IMR-90 (cell line): ENCODE results near the gene DSCAML1. TPM values are rescaled to one million over a fixed set of nuclear protein-coding genes. Genes with fewer than 3 reads are reported as not detected.

ENCODE experiments used
- ATAC-seq: fragments of 200-7000 bp; cut with Tn5 transposase; 2 replicates; pipeline ENCODE4 v1.9.1; 2020; ENCODE audit warnings: low read depth, mild to moderate bottlenecking, moderate library complexity
- BruUV-seq: library from RNA; stranded (reverse); fragments of 400-500 nt; replicated peaks from 2 replicates; lab custom pipeline; 2021; lab: Mats Ljungman, UMichigan
- CTCF ChIA-PET: fragments of 300-600 bp; formaldehyde crosslinking; extraction: SDS; loops from one replicate; lab custom pipeline; 2021; ENCODE audit warnings: antibody characterized with exemption; lab: Yijun Ruan, JAX
- POLR2A ChIA-PET: fragments of 300-600 bp; sonication (Branson Sonifier 250); formaldehyde crosslinking; loops from one replicate; lab custom pipeline; 2022; ENCODE audit warnings: antibody characterized with exemption; ENCODE audit not compliant: unreplicated experiment; lab: Charles Lee
- DNase-seq: peaks from one replicate; pipeline ENCODE4 v3.0.0; 2013
- H2AFZ ChIP-seq: replicated peaks from 2 replicates; pipeline ENCODE3; 2013; ENCODE audit warnings: low read length, mild to moderate bottlenecking; ENCODE audit not compliant: poor library complexity
- H2AK5ac ChIP-seq: 2 replicates; pipeline ENCODE4 v1.6.1; 2013; ENCODE audit warnings: low read depth, low read length, inconsistent platforms
- H2AK9ac ChIP-seq: replicated peaks from 2 replicates; pipeline ENCODE3; 2013; ENCODE audit warnings: mild to moderate bottlenecking, low read depth, low read length, moderate library complexity; ENCODE audit not compliant: poor library complexity
- H2BK120ac ChIP-seq: 2 replicates; pipeline ENCODE4 v1.6.1; 2013; ENCODE audit warnings: low read depth, low read length, inconsistent platforms
- H2BK15ac ChIP-seq: 3 replicates; pipeline ENCODE4 v1.6.1; 2013; ENCODE audit warnings: low read depth, low read length, inconsistent platforms
- H2BK20ac ChIP-seq: 2 replicates; pipeline ENCODE4 v1.6.1; 2013; ENCODE audit warnings: low read depth, mild to moderate bottlenecking, inconsistent platforms, low read length, moderate library complexity
- H2BK5ac ChIP-seq: 2 replicates; pipeline ENCODE4 v1.6.1; 2013; ENCODE audit warnings: mild to moderate bottlenecking, low read depth, low read length, inconsistent platforms; ENCODE audit not compliant: poor library complexity, severe bottlenecking
- H3K14ac ChIP-seq: replicated peaks from 2 replicates; pipeline ENCODE4 v1.6.1; 2013; ENCODE audit warnings: low read depth, low read length, inconsistent platforms
- H3K18ac ChIP-seq: 2 replicates; pipeline ENCODE4 v1.6.1; 2013; ENCODE audit warnings: low read depth, low read length, control low read depth
- H3K23ac ChIP-seq: 2 replicates; pipeline ENCODE4 v1.6.1; 2013; ENCODE audit warnings: low read depth, low read length, inconsistent platforms
- H3K27ac ChIP-seq: 2 replicates; pipeline ENCODE4 v1.5.1; 2013; ENCODE audit warnings: mild to moderate bottlenecking, control low read depth, low read length; ENCODE audit not compliant: insufficient read depth
- H3K27me3 ChIP-seq: 2 replicates; pipeline ENCODE4 v1.6.1; 2013; ENCODE audit warnings: low read length; ENCODE audit not compliant: control insufficient read depth, insufficient read depth
- H3K36me3 ChIP-seq: 2 replicates; pipeline ENCODE4 v1.6.1; 2013; ENCODE audit warnings: low read length, mixed read lengths; ENCODE audit not compliant: control insufficient read depth, insufficient read depth
- H3K4ac ChIP-seq: 2 replicates; pipeline ENCODE4 v1.6.1; 2013; ENCODE audit warnings: low read depth, low read length, inconsistent platforms
- H3K4me1 ChIP-seq: 2 replicates; pipeline ENCODE4 v1.6.1; 2013; ENCODE audit warnings: low read length, mixed read lengths; ENCODE audit not compliant: control insufficient read depth, insufficient read depth
- H3K4me2 ChIP-seq: 2 replicates; pipeline ENCODE4 v1.6.1; 2013; ENCODE audit warnings: low read depth, mild to moderate bottlenecking, control low read depth, low read length, moderate library complexity
- H3K4me3 ChIP-seq: 2 replicates; pipeline ENCODE4 v1.5.1; 2013; ENCODE audit warnings: low read depth, mild to moderate bottlenecking, control low read depth, low read length, moderate library complexity; ENCODE audit not compliant: insufficient read depth
- H3K56ac ChIP-seq: 2 replicates; pipeline ENCODE4 v1.6.1; 2013; ENCODE audit warnings: low read length, inconsistent platforms; ENCODE audit not compliant: insufficient read depth; ENCODE audit errors: extremely low read depth
- H3K79me1 ChIP-seq, 2 experiments: 2 replicates each; pipeline ENCODE4 v1.6.1; 2013; ENCODE audit warnings: low read length in 2 of 2, inconsistent platforms in 1 of 2, low read depth in 1 of 2
- H3K9ac ChIP-seq: 2 replicates; pipeline ENCODE4 v1.6.1; 2013; ENCODE audit warnings: low read depth, low read length, control low read depth
- H3K9me1 ChIP-seq: 2 replicates; pipeline ENCODE4 v1.6.1; 2013; ENCODE audit warnings: low read length, inconsistent platforms; ENCODE audit not compliant: insufficient read depth
- H3K9me3 ChIP-seq: 2 replicates; pipeline ENCODE4 v1.6.1; 2013; ENCODE audit warnings: low read length; ENCODE audit not compliant: control insufficient read depth, insufficient read depth
- H4K20me1 ChIP-seq: 2 replicates; pipeline ENCODE4 v1.6.1; 2013; ENCODE audit warnings: low read length, inconsistent platforms; ENCODE audit not compliant: insufficient read depth
- H4K5ac ChIP-seq: 2 replicates; pipeline ENCODE4 v1.6.1; 2013; ENCODE audit warnings: mild to moderate bottlenecking, low read depth, low read length, control low read depth
- H4K8ac ChIP-seq, 2 experiments: 2 replicates each; pipeline ENCODE4 v1.6.1; 2013; ENCODE audit warnings: low read depth in 2 of 2, low read length in 2 of 2, control low read depth in 1 of 2, inconsistent platforms in 1 of 2
- H4K91ac ChIP-seq: 2 replicates; pipeline ENCODE4 v1.6.1; 2013; ENCODE audit warnings: low read depth, low read length, inconsistent platforms; ENCODE audit not compliant: insufficient read depth
- CEBPB ChIP-seq: IDR thresholded peaks from 2 replicates; pipeline ENCODE4 v1.6.1; 2012; ENCODE audit warnings: low read depth, low read length, improper control_type of control experiment
- CHD1 ChIP-seq: IDR thresholded peaks from 2 replicates; pipeline ENCODE4 v1.6.1; 2012; ENCODE audit warnings: low read depth, low read length, improper control_type of control experiment
- CTCF ChIP-seq: conservative IDR thresholded peaks from 2 replicates; pipeline ENCODE4 v1.5.1; 2012; ENCODE audit warnings: mild to moderate bottlenecking, low read depth, low read length, improper control_type of control experiment
- MAFK ChIP-seq: IDR thresholded peaks from 2 replicates; pipeline ENCODE4 v1.6.1; 2012; ENCODE audit warnings: low read depth, low read length, improper control_type of control experiment
- MAZ ChIP-seq: IDR thresholded peaks from 2 replicates; pipeline ENCODE4 v1.6.1; 2012; ENCODE audit warnings: low read depth, mild to moderate bottlenecking, low read length, improper control_type of control experiment, moderate library complexity, borderline replicate concordance
- MXI1 ChIP-seq: IDR thresholded peaks from 2 replicates; pipeline ENCODE4 v1.6.1; 2012; ENCODE audit warnings: low read depth, mild to moderate bottlenecking, low read length, moderate library complexity, borderline replicate concordance
- RAD21 ChIP-seq: IDR thresholded peaks from 2 replicates; pipeline ENCODE4 v1.6.1; 2012; ENCODE audit warnings: low read length, improper control_type of control experiment
- RCOR1 ChIP-seq: IDR thresholded peaks from 2 replicates; pipeline ENCODE4 v1.6.1; 2012; ENCODE audit warnings: mild to moderate bottlenecking, low read length, improper control_type of control experiment; ENCODE audit not compliant: insufficient replicate concordance
- RFX5 ChIP-seq: IDR thresholded peaks from 2 replicates; pipeline ENCODE4 v1.8.0; 2012; ENCODE audit warnings: low read depth, mild to moderate bottlenecking, low read length, moderate library complexity
- WGBS, 2 experiments: methylation state at CpG; one replicate each; pipeline versions ENCODE4 v1.1.5 to v1.1.7; 2013; ENCODE audit warnings: missing lambda C conversion rate in 2 of 2; ENCODE audit not compliant: insufficient read length in 1 of 2; ENCODE audit errors: extremely low coverage in 2 of 2; 5-methylcytosine and 5-hydroxymethylcytosine counted together
- dilution Hi-C: fragments of 300-500 bp; cut with HindIII; formaldehyde crosslinking; loops from one replicate; pipeline ENCODE4 v1.14.3; 2018; ENCODE audit warnings: low sequenced_read_pairs; ENCODE audit not compliant: unreplicated experiment
- in situ Hi-C: fragments of 300-500 bp; cut with MboI; formaldehyde crosslinking; loops from 3 replicates; pipeline ENCODE4 v1.14.3; 2019; ENCODE audit warnings: low sequenced_read_pairs, inconsistent platforms, mixed read lengths
- intact Hi-C: fragments of 100-400 bp; cut with micrococcal nuclease; formaldehyde crosslinking; loops from 2 replicates; pipeline ENCODE4 v1.10.0; 2022
- polyA plus RNA-seq, 3 experiments: library from polyadenylated mRNA; depleted of rRNA; stranded (reverse); fragments of >200 nt; gene quantifications; 2 replicates each; pipeline ENCODE4 v1.2.3, GENCODE V29; 2012; ENCODE audit warnings: low replicate concordance in 1 of 3
- total RNA-seq: library from RNA; depleted of rRNA; stranded (reverse); fragments of >200 nt; gene quantifications from 2 replicates; pipeline ENCODE4 v1.2.3, GENCODE V29; 2012
- TF ChIP-seq, protein P1 (sequence below): fragments of 150-350 bp; IDR thresholded peaks from 2 replicates; pipeline ENCODE4 v1.6.1; 2017; ENCODE audit warnings: mild to moderate bottlenecking, antibody characterized with exemption, low read length, low read depth

Gene DSCAML1
- total and polyA plus RNA-seq, 2 of the 4 experiments (the other 2 are of a cell fraction), result not detected

DNA sequence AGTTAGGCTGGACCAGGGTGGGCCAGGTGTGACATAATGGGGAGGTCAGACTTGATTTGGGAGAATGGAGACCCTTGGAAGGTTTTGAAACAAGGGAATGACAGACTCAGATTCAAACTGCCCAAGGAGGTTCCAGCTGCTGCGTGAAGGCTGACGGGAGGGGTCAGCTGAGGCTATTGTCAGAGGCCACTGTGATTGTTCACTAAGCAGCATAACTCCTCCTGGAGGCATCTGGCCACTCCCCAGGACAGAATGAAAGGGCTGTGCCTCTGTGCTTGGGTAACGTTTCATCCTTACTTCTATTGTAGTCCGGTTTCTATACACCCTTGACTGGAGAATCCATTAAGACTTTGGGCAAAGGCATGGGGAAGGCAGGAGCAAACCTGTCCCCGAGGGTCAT, 126.6 kb downstream of the DSCAML1 start:
- Histone ChIP-seq H3K4me3 (no peak overlapping the region), H3K9ac (no peak overlapping the region), H3K14ac (no peak overlapping the region), H4K5ac (no peak overlapping the region), H4K20me1 (no peaks in the 10 kb centered on the region), H3K79me1 (no peaks in the 10 kb centered on the region), H3K4ac (no peak overlapping the region), H2BK5ac (no peak overlapping the region), H3K9me3 (no peaks in the 10 kb centered on the region), H4K91ac (no peak overlapping the region), H3K18ac (no peak overlapping the region), H3K27ac (no peak overlapping the region), H2AFZ (no peak overlapping the region), H2AK5ac (no peak overlapping the region), H2AK9ac (no peak overlapping the region), H3K9me1 (no peaks in the 10 kb centered on the region), H3K27me3 (peaks cover 16% of the 10 kb centered on the region), H4K8ac (no peak overlapping the region), H3K36me3 (no peaks in the 10 kb centered on the region), H3K4me1 (no peaks in the 10 kb centered on the region), H3K56ac (no peak overlapping the region), H3K23ac (no peak overlapping the region), H2BK120ac (no peak overlapping the region), H3K4me2 (no peak overlapping the region), H2BK15ac (no peak overlapping the region), H2BK20ac (no peak overlapping the region)
- DNase-seq (no peak), ATAC-seq (no peak)
- dilution Hi-C loops (no loop called here), intact Hi-C loops (no loop called here), in situ Hi-C loops (no loop called here)
- ChIA-PET POLR2A (no interaction called here), CTCF (no interaction called here)
- 20% methylated on average over 1 of the region's 5 CpGs; no CpG with 5 or more reads in 1 of the 2 experiments for WGBS, 2 experiments
- no TSS peak for BruUV-seq
- TF ChIP-seq RFX5, result no peak
- no peak for TF ChIP-seq MXI1
- no peak for TF ChIP-seq CHD1
- TF ChIP-seq MAZ, result no peak
- TF ChIP-seq RAD21, result no peak
- no peak for TF ChIP-seq CTCF
- no peak for TF ChIP-seq CEBPB
- TF ChIP-seq MAFK, result no peak
- TF ChIP-seq, protein P1, sequence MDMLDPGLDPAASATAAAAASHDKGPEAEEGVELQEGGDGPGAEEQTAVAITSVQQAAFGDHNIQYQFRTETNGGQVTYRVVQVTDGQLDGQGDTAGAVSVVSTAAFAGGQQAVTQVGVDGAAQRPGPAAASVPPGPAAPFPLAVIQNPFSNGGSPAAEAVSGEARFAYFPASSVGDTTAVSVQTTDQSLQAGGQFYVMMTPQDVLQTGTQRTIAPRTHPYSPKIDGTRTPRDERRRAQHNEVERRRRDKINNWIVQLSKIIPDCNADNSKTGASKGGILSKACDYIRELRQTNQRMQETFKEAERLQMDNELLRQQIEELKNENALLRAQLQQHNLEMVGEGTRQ, result no peak
- no peak for TF ChIP-seq RCOR1
